SK-N-SH treated with all-trans-retinoic acid at 6 μM for 48 hours (cell line): ENCODE measurements around the gene GGCX.

Source experiments
- ARNTL ChIP-seq: fragments of 450-650 bp; formaldehyde crosslinking; IDR thresholded peaks from 2 replicates; pipeline ENCODE4 v1.5.0; 2020; ENCODE audit warnings: low read depth, mild to moderate bottlenecking, moderate library complexity, borderline replicate concordance
- CREB5 ChIP-seq: fragments of 250-450 bp; sonication (Bioruptor Pico); IDR thresholded peaks from 2 replicates; pipeline ENCODE4 v1.5.1; 2020; ENCODE audit warnings: low read depth, mild to moderate bottlenecking, moderate library complexity
- ESRRG ChIP-seq: fragments of 250-450 bp; sonication (Bioruptor Pico); IDR thresholded peaks from 2 replicates; pipeline ENCODE4 v1.6.1; 2021; ENCODE audit warnings: mild to moderate bottlenecking
- GLIS3 ChIP-seq: fragments of 250-450 bp; sonication (Bioruptor Pico); IDR thresholded peaks from 2 replicates; pipeline ENCODE4 v1.5.0; 2020; ENCODE audit warnings: mild to moderate bottlenecking, moderate library complexity
- PPARA ChIP-seq: fragments of 250-450 bp; sonication (Bioruptor Pico); IDR thresholded peaks from 2 replicates; pipeline ENCODE4 v1.5.0; 2020; ENCODE audit warnings: mild to moderate bottlenecking, borderline replicate concordance
- RARB ChIP-seq: fragments of 250-450 bp; sonication (Bioruptor Pico); IDR thresholded peaks from 2 replicates; pipeline ENCODE4 v1.8.0; 2021; ENCODE audit warnings: mild to moderate bottlenecking, moderate library complexity
- SNAI2 ChIP-seq: fragments of 250-450 bp; sonication (Bioruptor Pico); IDR thresholded peaks from 2 replicates; pipeline ENCODE4 v1.5.0; 2020; ENCODE audit warnings: mild to moderate bottlenecking, moderate library complexity
- TOX ChIP-seq: fragments of 250-450 bp; sonication (Bioruptor Pico); IDR thresholded peaks from 2 replicates; pipeline ENCODE4 v1.8.0; 2021; ENCODE audit warnings: mild to moderate bottlenecking, moderate library complexity, borderline replicate concordance
- ZFP3 ChIP-seq: fragments of 250-450 bp; sonication (Bioruptor Pico); IDR thresholded peaks from 2 replicates; pipeline ENCODE4 v1.5.0; 2020; ENCODE audit warnings: mild to moderate bottlenecking, moderate library complexity
- ZFP30 ChIP-seq: fragments of 450-650 bp; formaldehyde crosslinking; IDR thresholded peaks from 2 replicates; pipeline ENCODE4 v1.5.0; 2022; ENCODE audit warnings: mild to moderate bottlenecking, moderate library complexity
- ZNF8 ChIP-seq: fragments of 450-650 bp; formaldehyde crosslinking; IDR thresholded peaks from 2 replicates; pipeline ENCODE4 v1.5.0; 2020; ENCODE audit warnings: mild to moderate bottlenecking, moderate library complexity
- TF ChIP-seq, protein P1 (sequence below): fragments of 250-450 bp; sonication (Bioruptor Pico); IDR thresholded peaks from 2 replicates; pipeline ENCODE4 v1.5.1; 2021; ENCODE audit warnings: mild to moderate bottlenecking, moderate library complexity
- TF ChIP-seq, protein P2 (sequence below): fragments of 250-450 bp; sonication (Bioruptor Pico); IDR thresholded peaks from 2 replicates; pipeline ENCODE4 v1.8.0; 2020; ENCODE audit warnings: mild to moderate bottlenecking, moderate library complexity, borderline replicate concordance

GRCh38 chr2:85534881-85535280, 26.4 kb downstream of the GGCX start:
- TF ChIP-seq TOX (CRISPR knock-in tag), result no peak
- no peak for TF ChIP-seq GLIS3 (CRISPR knock-in tag)
- no peak for TF ChIP-seq ARNTL
- TF ChIP-seq, protein P1, sequence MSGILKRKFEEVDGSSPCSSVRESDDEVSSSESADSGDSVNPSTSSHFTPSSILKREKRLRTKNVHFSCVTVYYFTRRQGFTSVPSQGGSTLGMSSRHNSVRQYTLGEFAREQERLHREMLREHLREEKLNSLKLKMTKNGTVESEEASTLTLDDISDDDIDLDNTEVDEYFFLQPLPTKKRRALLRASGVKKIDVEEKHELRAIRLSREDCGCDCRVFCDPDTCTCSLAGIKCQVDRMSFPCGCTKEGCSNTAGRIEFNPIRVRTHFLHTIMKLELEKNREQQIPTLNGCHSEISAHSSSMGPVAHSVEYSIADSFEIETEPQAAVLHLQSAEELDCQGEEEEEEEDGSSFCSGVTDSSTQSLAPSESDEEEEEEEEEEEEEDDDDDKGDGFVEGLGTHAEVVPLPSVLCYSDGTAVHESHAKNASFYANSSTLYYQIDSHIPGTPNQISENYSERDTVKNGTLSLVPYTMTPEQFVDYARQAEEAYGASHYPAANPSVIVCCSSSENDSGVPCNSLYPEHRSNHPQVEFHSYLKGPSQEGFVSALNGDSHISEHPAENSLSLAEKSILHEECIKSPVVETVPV (CRISPR knock-in tag), result no peak
- TF ChIP-seq, protein P2, sequence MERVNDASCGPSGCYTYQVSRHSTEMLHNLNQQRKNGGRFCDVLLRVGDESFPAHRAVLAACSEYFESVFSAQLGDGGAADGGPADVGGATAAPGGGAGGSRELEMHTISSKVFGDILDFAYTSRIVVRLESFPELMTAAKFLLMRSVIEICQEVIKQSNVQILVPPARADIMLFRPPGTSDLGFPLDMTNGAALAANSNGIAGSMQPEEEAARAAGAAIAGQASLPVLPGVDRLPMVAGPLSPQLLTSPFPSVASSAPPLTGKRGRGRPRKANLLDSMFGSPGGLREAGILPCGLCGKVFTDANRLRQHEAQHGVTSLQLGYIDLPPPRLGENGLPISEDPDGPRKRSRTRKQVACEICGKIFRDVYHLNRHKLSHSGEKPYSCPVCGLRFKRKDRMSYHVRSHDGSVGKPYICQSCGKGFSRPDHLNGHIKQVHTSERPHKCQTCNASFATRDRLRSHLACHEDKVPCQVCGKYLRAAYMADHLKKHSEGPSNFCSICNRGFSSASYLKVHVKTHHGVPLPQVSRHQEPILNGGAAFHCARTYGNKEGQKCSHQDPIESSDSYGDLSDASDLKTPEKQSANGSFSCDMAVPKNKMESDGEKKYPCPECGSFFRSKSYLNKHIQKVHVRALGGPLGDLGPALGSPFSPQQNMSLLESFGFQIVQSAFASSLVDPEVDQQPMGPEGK (CRISPR knock-in tag), result no peak
- no peak for TF ChIP-seq PPARA (CRISPR knock-in tag)
- no peak for TF ChIP-seq ZFP30 (CRISPR knock-in tag)
- TF ChIP-seq ESRRG, result no peak
- TF ChIP-seq CREB5 (CRISPR knock-in tag), result no peak
- no peak for TF ChIP-seq ZNF8 (CRISPR knock-in tag)
- no peak for TF ChIP-seq RARB (CRISPR knock-in tag)
- TF ChIP-seq ZFP3, result no peak
- TF ChIP-seq SNAI2 (CRISPR knock-in tag), result no peak
